Gastroesophageal sphincter (tissue), 4 donors: ENCODE results near the gene MANEAL. TPM values are rescaled to one million over a fixed set of nuclear protein-coding genes. Genes with fewer than 3 reads are reported as not detected.
"Not testable (repeated sequence)": the region's sequence is repeated elsewhere in the genome, so short reads cannot be mapped to it uniquely, and the experiment has no call there.

Experiments used
- ATAC-seq: fragments of 150-250 bp; one replicate; pipeline ENCODE4 v1.9.1; 2016; ENCODE audit warnings: mild to moderate bottlenecking, moderate library complexity
- H3K27ac ChIP-seq, 4 donors: fragments of 200-600 bp; sonication (generic) in 3 of 4; 1 replicate in 3 of 4; 2 replicates in 1 of 4; pipeline ENCODE4 v1.5.1; 2016 to 2019
- H3K27me3 ChIP-seq: fragments of 200-600 bp; sonication (generic); one replicate; pipeline ENCODE4 v1.5.1; 2019
- H3K36me3 ChIP-seq, 2 donors: fragments of 200-600 bp; sonication (generic); one replicate each; pipeline ENCODE4 v1.5.1; 2019; ENCODE audit warnings: control low read depth in 1 of 2
- H3K4me1 ChIP-seq, 3 donors: fragments of 200-600 bp; sonication (generic); 1 replicate in 2 of 3; 2 replicates in 1 of 3; pipeline ENCODE4 v1.5.1; 2016 to 2019; ENCODE audit warnings: control low read depth in 2 of 3
- H3K4me3 ChIP-seq, 2 donors: fragments of 200-600 bp; sonication (generic); one replicate each; pipeline ENCODE4 v1.5.1; 2019; ENCODE audit warnings: mild to moderate bottlenecking in 1 of 2, moderate library complexity in 1 of 2
- H3K9me3 ChIP-seq, 3 donors: fragments of 200-600 bp; sonication (generic); one replicate each; pipeline ENCODE4 v1.5.1; 2017 to 2019; ENCODE audit warnings: control low read depth in 2 of 3
- EP300 ChIP-seq: sonication (generic); formaldehyde crosslinking; IDR thresholded peaks from one replicate; pipeline ENCODE4 v1.6.1; 2017; ENCODE audit warnings: antibody characterized with exemption, mild to moderate bottlenecking
- POLR2A ChIP-seq, 2 donors: fragments of 450-650 bp; IDR thresholded peaks; one replicate each; pipeline ENCODE4 v1.6.1; 2017; ENCODE audit warnings: antibody characterized with exemption in 2 of 2, mild to moderate bottlenecking in 2 of 2, moderate library complexity in 1 of 2
- POLR2AphosphoS5 ChIP-seq: sonication (generic); formaldehyde crosslinking; IDR thresholded peaks from one replicate; pipeline ENCODE4 v1.6.1; 2017; ENCODE audit warnings: antibody characterized with exemption
- WGBS, 2 donors: methylation state at CpG; one replicate each; pipeline ENCODE4 v1.1.5; 2018; ENCODE audit warnings: low coverage in 1 of 2; 5-methylcytosine and 5-hydroxymethylcytosine counted together
- total RNA-seq, 4 donors: library from RNA; depleted of rRNA; stranded (reverse); fragments of >200 nt; gene quantifications; one replicate each; pipeline ENCODE4 v1.1.0, GENCODE V29; 2016
- TF ChIP-seq, protein P1 (sequence below), 4 experiments: fragments of 200-600 bp in 2 of 4; fragments of 450-650 bp in 2 of 4; sonication (generic) in 1 of 4; IDR thresholded peaks; one replicate each; pipeline ENCODE4 v1.5.1; 2017 to 2019; ENCODE audit warnings: antibody characterized with exemption in 4 of 4, mild to moderate bottlenecking in 2 of 4, moderate library complexity in 2 of 4

Gene MANEAL
- total RNA-seq, 4 donors from 2014 or later, result 1.5 to 2.8 (median 2.7) TPM

- Histone ChIP-seq H3K4me3 (no peak within 1 kb of the TSS), H3K4me1 (no peaks in the 10 kb centered on the region), H3K27me3 (peaks cover 99% of the 10 kb centered on the region), H3K27ac (no peak within 1 kb of the TSS), H3K36me3 (no peaks in the 10 kb centered on the region), H3K9me3 (no peaks in the 10 kb centered on the region)
- no peak for ATAC-seq
- TF ChIP-seq, protein P1, sequence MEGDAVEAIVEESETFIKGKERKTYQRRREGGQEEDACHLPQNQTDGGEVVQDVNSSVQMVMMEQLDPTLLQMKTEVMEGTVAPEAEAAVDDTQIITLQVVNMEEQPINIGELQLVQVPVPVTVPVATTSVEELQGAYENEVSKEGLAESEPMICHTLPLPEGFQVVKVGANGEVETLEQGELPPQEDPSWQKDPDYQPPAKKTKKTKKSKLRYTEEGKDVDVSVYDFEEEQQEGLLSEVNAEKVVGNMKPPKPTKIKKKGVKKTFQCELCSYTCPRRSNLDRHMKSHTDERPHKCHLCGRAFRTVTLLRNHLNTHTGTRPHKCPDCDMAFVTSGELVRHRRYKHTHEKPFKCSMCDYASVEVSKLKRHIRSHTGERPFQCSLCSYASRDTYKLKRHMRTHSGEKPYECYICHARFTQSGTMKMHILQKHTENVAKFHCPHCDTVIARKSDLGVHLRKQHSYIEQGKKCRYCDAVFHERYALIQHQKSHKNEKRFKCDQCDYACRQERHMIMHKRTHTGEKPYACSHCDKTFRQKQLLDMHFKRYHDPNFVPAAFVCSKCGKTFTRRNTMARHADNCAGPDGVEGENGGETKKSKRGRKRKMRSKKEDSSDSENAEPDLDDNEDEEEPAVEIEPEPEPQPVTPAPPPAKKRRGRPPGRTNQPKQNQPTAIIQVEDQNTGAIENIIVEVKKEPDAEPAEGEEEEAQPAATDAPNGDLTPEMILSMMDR (IDR thresholded peaks at IDR 0.05), result no peak
- TF ChIP-seq POLR2AphosphoS5, result no peak
- WGBS, 2 donors, result 0% methylated on average over 1 to 8 of the region's 33 CpGs
Measured at GRCh38 chr1:37764888-37765441, 28.7 kb upstream of the MANEAL start, which contains the start of gene EPHA10. EPHA10 (minus strand) TSS chr1:37765120; CDS start chr1:37765066, 54 bp downstream.

DNA sequence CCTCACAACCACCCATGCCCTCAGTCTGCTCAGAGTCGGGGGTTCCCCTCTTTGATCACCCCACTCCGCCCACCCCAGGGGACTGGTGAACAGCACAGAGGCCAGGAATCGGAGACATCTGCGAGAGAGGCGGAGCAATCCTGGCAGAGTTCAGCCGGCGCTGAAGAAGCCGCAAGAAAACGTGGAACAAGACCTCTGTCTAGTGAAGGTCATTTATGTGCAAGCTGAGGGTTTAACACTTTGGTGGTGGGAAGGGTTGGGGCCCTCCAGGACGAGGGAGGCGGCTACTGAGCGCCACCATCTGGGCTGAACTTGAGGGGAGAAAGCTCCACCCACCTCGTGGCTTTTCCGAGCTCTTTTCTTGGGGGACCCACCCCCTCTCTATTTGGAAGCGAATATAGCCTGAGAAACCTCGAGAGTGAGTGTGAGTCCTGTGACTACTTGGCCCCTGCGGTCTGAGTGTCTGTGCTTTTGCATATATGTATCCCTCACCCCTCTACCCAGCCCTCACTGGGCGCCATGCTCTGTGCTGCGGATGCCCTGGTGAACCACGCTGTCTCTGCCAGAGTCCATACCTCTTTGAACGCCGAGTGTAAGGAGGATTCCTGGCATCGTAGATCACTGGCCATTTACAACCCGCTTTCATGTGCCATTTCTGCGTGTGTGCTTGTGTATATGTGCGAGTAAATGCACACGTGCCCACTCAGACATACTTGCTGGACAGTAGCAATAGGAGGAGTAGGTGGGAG, 27.6 kb upstream of the MANEAL start:
- Histone ChIP-seq H3K4me1 (no peaks in the 10 kb centered on the region), H3K4me3 (no peak overlapping the region), H3K27me3 (peaks cover 93% of the 10 kb centered on the region), H3K27ac (no peak overlapping the region), H3K9me3 (no peaks in the 10 kb centered on the region), H3K36me3 (no peaks in the 10 kb centered on the region)
- TF ChIP-seq POLR2A (IDR thresholded peaks at IDR 0.05) (no peak), POLR2AphosphoS5 (no peak), EP300 (no peak)
- TF ChIP-seq, protein P1 (IDR thresholded peaks at IDR 0.05), result no peak
- WGBS, 2 donors, result 0 to 14% methylated on average over 2 to 17 of the region's 27 CpGs
- ATAC-seq, result no peak

DNA sequence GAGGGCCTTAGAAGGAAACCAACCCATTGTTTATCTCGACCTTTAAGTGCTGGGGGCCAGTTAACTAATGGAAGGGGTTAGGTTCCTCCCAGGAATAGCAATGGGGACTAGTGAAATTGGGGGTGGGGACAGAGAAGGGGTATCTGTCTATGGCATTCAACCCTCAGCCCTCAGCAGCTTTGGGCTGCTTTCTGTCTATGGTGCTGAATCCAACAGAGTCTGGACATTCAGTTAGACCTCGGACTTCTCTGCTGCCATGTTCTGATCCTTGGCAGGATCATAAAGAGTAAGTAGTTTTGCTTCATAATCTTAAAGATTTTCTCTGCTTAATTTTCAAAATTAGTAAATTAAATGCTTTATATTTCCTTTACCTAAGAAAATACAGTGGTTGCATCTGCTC, 26.2 kb upstream of the MANEAL start:
- Histone ChIP-seq H3K27me3 (peaks cover 83% of the 10 kb centered on the region), H3K27ac (no peak overlapping the region)
- TF ChIP-seq POLR2AphosphoS5 (no peak), POLR2A (IDR thresholded peaks at IDR 0.05) (no peak), EP300 (no peak)
- TF ChIP-seq, protein P1 (IDR thresholded peaks at IDR 0.05), result no peak

DNA sequence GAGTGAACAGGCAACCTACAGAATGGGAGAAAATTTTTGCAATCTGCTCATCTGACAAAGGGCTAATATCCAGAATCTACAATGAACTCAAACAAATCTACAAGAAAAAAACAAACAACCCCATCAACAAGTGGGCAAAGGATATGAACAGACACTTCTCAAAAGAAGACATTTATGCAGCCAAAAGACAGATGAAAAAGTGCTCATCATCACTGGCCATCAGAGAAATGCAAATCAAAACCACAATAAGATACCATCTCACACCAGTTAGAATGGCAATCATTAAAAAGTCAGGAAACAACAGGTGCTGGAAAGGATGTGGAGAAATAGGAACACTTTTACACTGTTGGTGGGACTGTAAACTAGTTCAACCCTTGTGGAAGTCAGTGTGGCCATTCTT, 22.2 kb upstream of the MANEAL start:
- ATAC-seq, H3K4me1 ChIP-seq, H3K4me3 ChIP-seq, H3K27ac ChIP-seq, H3K36me3 ChIP-seq: not testable (repeated sequence)
- Histone ChIP-seq H3K9me3 (peaks cover 0 to 16% (median 0%) of the 10 kb centered on the region in 3 donors), H3K27me3 (peaks cover 62% of the 10 kb centered on the region)

More for the DNA sequence above, 26.2 kb upstream of the MANEAL start:
- no peaks in the 10 kb centered on the region for H3K36me3 ChIP-seq
- ATAC-seq, result no peak
- WGBS, 2 donors, result 0 to 23% methylated on average over 1 to 2 of the region's 2 CpGs
- no peaks in the 10 kb centered on the region for H3K4me1 ChIP-seq
- peaks cover 0 to 3% (median 0%) of the 10 kb centered on the region in 3 donors for H3K9me3 ChIP-seq
- no peak overlapping the region for H3K4me3 ChIP-seq

DNA sequence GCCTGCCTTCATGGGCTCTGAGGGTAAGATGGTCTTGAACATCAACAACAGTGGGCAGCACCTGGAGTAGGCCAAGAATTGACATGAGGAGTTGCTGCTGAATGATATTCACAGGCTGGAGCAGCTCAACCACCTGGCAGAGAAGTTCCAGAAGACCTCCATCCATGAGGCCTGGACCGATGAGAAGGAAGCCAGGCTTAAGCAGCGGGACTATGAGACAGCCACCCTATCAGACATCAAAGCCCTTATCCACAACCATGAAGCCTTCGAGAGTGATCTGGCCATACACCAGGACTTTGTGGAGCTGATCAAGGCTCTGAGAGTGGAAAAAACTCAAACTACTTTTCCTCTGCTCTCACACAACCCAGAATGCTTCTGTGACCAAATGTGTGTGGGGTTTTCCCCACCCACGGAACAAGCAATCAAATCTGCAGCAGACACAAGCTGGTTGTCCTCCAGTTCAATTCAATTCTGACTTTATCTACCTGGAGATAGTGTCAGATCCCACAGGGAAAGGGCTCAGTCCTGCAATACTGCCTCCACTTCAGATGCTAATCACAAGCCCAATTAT, 16.6 kb upstream of the MANEAL start:
- 83% methylated on average over 2 of the region's 4 CpGs; no CpG with 5 or more reads in 1 of the 2 donors for WGBS, 2 donors
- Histone ChIP-seq H3K36me3 (no peaks in the 10 kb centered on the region), H3K27ac (no peak overlapping the region), H3K27me3 (peaks cover 44% of the 10 kb centered on the region), H3K4me3 (no peak overlapping the region), H3K9me3 (peaks cover 0 to 16% (median 0%) of the 10 kb centered on the region in 3 donors), H3K4me1 (no peaks in the 10 kb centered on the region)
- TF ChIP-seq POLR2A (IDR thresholded peaks at IDR 0.05) (no peak), EP300 (no peak), POLR2AphosphoS5 (no peak)
- TF ChIP-seq, protein P1 (IDR thresholded peaks at IDR 0.05), result no peak
- ATAC-seq, result no peak
